ENCODE results near the gene WARS2.

DNA sequence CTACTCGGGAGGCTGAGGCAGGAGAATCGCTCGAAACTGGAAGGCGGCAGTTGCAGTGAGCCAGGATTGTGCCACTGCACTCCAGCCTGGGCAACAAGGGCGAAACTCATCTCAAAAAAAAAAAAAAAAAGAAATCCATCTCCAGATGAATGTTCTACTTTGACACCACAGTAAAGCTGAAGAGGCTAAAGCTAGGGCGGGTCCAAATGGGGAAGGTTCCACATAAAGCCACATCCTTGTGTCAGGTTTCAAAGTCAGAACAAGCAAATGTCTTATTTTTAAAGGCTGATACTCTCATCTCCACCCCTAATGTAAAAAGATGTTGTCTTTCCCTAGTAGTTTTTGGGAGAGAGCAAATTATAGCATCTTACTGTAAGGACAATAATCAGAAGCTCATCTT lies 4.4 kb upstream of the WARS2 start:
- TF ChIP-seq EP300 (IDR thresholded peaks at IDR 0.05; ENCODE audit: borderline replicate concordance) (no peak), YY1 (IDR thresholded peaks at IDR 0.05; ENCODE audit: low read depth) (no peak), RAD21 (IDR thresholded peaks at IDR 0.05; ENCODE audit: low read depth) (no peak), TCF12 (IDR thresholded peaks at IDR 0.05; ENCODE audit: low read depth) (no peak), FOXM1 (IDR thresholded peaks at IDR 0.05; ENCODE audit: borderline replicate concordance, low read depth) (no peak), CREB1 (IDR thresholded peaks at IDR 0.05; ENCODE audit: low read depth) (no peak), TAF1 (IDR thresholded peaks at IDR 0.05; ENCODE audit: low read depth) (no peak), CEBPB (IDR thresholded peaks at IDR 0.05) (no peak), ZBTB7A (IDR thresholded peaks at IDR 0.05; ENCODE audit: low read depth) (no peak), EGR1 (IDR thresholded peaks at IDR 0.05) (no peak)
- TF ChIP-seq, protein P1, sequence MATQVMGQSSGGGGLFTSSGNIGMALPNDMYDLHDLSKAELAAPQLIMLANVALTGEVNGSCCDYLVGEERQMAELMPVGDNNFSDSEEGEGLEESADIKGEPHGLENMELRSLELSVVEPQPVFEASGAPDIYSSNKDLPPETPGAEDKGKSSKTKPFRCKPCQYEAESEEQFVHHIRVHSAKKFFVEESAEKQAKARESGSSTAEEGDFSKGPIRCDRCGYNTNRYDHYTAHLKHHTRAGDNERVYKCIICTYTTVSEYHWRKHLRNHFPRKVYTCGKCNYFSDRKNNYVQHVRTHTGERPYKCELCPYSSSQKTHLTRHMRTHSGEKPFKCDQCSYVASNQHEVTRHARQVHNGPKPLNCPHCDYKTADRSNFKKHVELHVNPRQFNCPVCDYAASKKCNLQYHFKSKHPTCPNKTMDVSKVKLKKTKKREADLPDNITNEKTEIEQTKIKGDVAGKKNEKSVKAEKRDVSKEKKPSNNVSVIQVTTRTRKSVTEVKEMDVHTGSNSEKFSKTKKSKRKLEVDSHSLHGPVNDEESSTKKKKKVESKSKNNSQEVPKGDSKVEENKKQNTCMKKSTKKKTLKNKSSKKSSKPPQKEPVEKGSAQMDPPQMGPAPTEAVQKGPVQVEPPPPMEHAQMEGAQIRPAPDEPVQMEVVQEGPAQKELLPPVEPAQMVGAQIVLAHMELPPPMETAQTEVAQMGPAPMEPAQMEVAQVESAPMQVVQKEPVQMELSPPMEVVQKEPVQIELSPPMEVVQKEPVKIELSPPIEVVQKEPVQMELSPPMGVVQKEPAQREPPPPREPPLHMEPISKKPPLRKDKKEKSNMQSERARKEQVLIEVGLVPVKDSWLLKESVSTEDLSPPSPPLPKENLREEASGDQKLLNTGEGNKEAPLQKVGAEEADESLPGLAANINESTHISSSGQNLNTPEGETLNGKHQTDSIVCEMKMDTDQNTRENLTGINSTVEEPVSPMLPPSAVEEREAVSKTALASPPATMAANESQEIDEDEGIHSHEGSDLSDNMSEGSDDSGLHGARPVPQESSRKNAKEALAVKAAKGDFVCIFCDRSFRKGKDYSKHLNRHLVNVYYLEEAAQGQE (IDR thresholded peaks at IDR 0.05; ENCODE audit: low read depth), result no peak
- TF ChIP-seq, protein P2, sequence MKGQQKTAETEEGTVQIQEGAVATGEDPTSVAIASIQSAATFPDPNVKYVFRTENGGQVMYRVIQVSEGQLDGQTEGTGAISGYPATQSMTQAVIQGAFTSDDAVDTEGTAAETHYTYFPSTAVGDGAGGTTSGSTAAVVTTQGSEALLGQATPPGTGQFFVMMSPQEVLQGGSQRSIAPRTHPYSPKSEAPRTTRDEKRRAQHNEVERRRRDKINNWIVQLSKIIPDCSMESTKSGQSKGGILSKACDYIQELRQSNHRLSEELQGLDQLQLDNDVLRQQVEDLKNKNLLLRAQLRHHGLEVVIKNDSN (IDR thresholded peaks at IDR 0.05), result no peak
- TF ChIP-seq, protein P3, sequence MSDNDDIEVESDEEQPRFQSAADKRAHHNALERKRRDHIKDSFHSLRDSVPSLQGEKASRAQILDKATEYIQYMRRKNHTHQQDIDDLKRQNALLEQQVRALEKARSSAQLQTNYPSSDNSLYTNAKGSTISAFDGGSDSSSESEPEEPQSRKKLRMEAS (IDR thresholded peaks at IDR 0.05), result no peak
